KBM-7 (cell line): ENCODE data around the gene OR10G8.
"Not testable (repeated sequence)": the region's sequence is repeated elsewhere in the genome, so short reads cannot be mapped to it uniquely, and the experiment has no call there.

Experiments used
- DNase-seq: peaks from one replicate; pipeline ENCODE4 v3.0.0-alpha.2; 2015
- in situ Hi-C: fragments of 300-500 bp; cut with MboI; formaldehyde crosslinking; loops from 2 replicates; pipeline ENCODE4 v1.14.3; 2020; ENCODE audit warnings: low sequenced_read_pairs, low pct_unique_long_range_greater_than_20kb, mixed read lengths

OR10G8 gene

GRCh38 chr11:124026498-124026897 is at the start of gene OR10G8:
Gene OR10G8 (plus strand): TSS chr11:124026798. CDS start chr11:124029623, 2,825 bp downstream.
- in situ Hi-C loops, result no loop called here
- no peak for DNase-seq

GRCh38 chr11:123977731-123978347 is 48.8 kb upstream of the OR10G8 start, which contains the start of gene OR10S1:
Gene OR10S1 (minus strand): TSS chr11:123977781. CDS start chr11:123977664, 117 bp downstream.
- no peak for DNase-seq
- in situ Hi-C loops, result no loop called here

GRCh38 chr11:123979311-123979710 is 47.3 kb upstream of the OR10G8 start:
- in situ Hi-C loops, result no loop called here
- DNase-seq, result no peak

- DNase-seq, result no peak
- in situ Hi-C loops, result no loop called here
Observed at GRCh38 chr11:123995119-123995518, 31.5 kb upstream of the OR10G8 start, which contains the start of gene OR10G6. Gene OR10G6 (minus strand): TSS chr11:123995161. CDS start chr11:123995161, 0 bp downstream.

GRCh38 chr11:124012697-124013096 is 13.9 kb upstream of the OR10G8 start, which contains the start of gene OR10G4:
Gene OR10G4 (plus strand): TSS chr11:124012997. CDS start chr11:124015575, 2,578 bp downstream.
- no peak for DNase-seq
- in situ Hi-C loops, result no loop called here

- DNase-seq, in situ Hi-C loops: not testable (repeated sequence)
Observed at GRCh38 chr11:124015837-124016236, 10.8 kb upstream of the OR10G8 start.

- no peak for DNase-seq
- in situ Hi-C loops, result no loop called here
Observed at GRCh38 chr11:124036666-124037065, 10.1 kb downstream of the OR10G8 start.

- in situ Hi-C loops, result no loop called here
Observed at GRCh38 chr11:124039557-124039956, 13.0 kb downstream of the OR10G8 start.

GRCh38 chr11:124041254-124041653 is 14.7 kb downstream of the OR10G8 start, which contains the start of gene OR10G7:
Gene OR10G7 (minus strand): TSS chr11:124041325. CDS start chr11:124039001, 2,324 bp downstream.
- DNase-seq, result no peak
- in situ Hi-C loops, result no loop called here

More at GRCh38 chr11:124039557-124039956, 13.0 kb downstream of the OR10G8 start:
- no peak for DNase-seq

- in situ Hi-C loops, result no loop called here
- no peak for DNase-seq
Observed at GRCh38 chr11:124043420-124043819, 16.8 kb downstream of the OR10G8 start.

GRCh38 chr11:124050748-124051147 is 24.1 kb downstream of the OR10G8 start:
- in situ Hi-C loops, result no loop called here
- DNase-seq, result no peak

- in situ Hi-C loops, result no loop called here
- DNase-seq, result no peak
Observed at GRCh38 chr11:124052966-124053365, 26.4 kb downstream of the OR10G8 start.

GRCh38 chr11:124068601-124069110 is 42.1 kb downstream of the OR10G8 start:
- in situ Hi-C loops, result no loop called here
- DNase-seq, result no peak

- in situ Hi-C loops, result no loop called here
- peak; percentile 63 for DNase-seq
Observed at GRCh38 chr11:124069429-124070401, 43.1 kb downstream of the OR10G8 start.

- DNase-seq, result peak; percentile 81
- in situ Hi-C loops, result no loop called here
Observed at GRCh38 chr11:124070915-124071622, 44.5 kb downstream of the OR10G8 start.

- DNase-seq, result no peak
- in situ Hi-C loops, result no loop called here
Observed at GRCh38 chr11:124071623-124071948, 45.0 kb downstream of the OR10G8 start.

- DNase-seq, result no peak
- in situ Hi-C loops, result no loop called here
Observed at GRCh38 chr11:124072147-124072546, 45.5 kb downstream of the OR10G8 start.

- DNase-seq, result no peak
- in situ Hi-C loops, result no loop called here
Observed at GRCh38 chr11:124074554-124074953, 48.0 kb downstream of the OR10G8 start.

- no peak for DNase-seq
- in situ Hi-C loops, result no loop called here
Observed at GRCh38 chr11:124075492-124075840, 48.9 kb downstream of the OR10G8 start.
